H1 (cell line): Measurements from ENCODE around the gene ZSCAN1. TPM values are rescaled to one million over a fixed set of nuclear protein-coding genes. Genes with fewer than 3 reads are reported as not detected.

Source experiments
- CTCF ChIA-PET: fragments of 300-600 bp; sonication (Branson Sonifier 250); formaldehyde crosslinking; loops from one replicate; lab custom pipeline; 2021; ENCODE audit not compliant: partially characterized antibody; lab: Charles Lee
- POLR2A ChIA-PET: fragments of 300-600 bp; sonication (Branson Sonifier 250); formaldehyde crosslinking; loops from one replicate; lab custom pipeline; 2021; ENCODE audit warnings: inconsistent platforms; ENCODE audit not compliant: partially characterized antibody; lab: Charles Lee
- DNase-seq, 2 experiments: peaks; one replicate each; pipeline versions ENCODE4 v3.0.0 to v3.0.0-alpha.2; 2010 to 2022; ENCODE audit warnings: low spot score in 2 of 2, low read depth in 1 of 2, mixed read lengths in 1 of 2
- FAIRE-seq: peaks from 2 replicates; lab custom pipeline; 2011; peaks lifted over from hg19 to GRCh38; lab: Jason Lieb, UNC
- H2AFZ ChIP-seq: 2 replicates; pipeline ENCODE4 v1.8.1; 2012; ENCODE audit warnings: low read length, inconsistent platforms
- H2AK5ac ChIP-seq: 2 replicates; pipeline ENCODE4 v1.6.1; 2013; ENCODE audit warnings: low read depth, low read length
- H2BK120ac ChIP-seq: replicated peaks from 2 replicates; pipeline ENCODE3; 2013; ENCODE audit warnings: low read depth, low read length, inconsistent platforms
- H2BK12ac ChIP-seq: 2 replicates; pipeline ENCODE4 v1.6.1; 2013; ENCODE audit warnings: low read depth, low read length
- H2BK15ac ChIP-seq: 2 replicates; pipeline ENCODE4 v1.6.1; 2013; ENCODE audit warnings: low read length
- H2BK20ac ChIP-seq: 2 replicates; pipeline ENCODE4 v1.6.1; 2013; ENCODE audit warnings: low read length
- H2BK5ac ChIP-seq: 2 replicates; pipeline ENCODE4 v1.6.1; 2013; ENCODE audit warnings: low read depth, low read length
- H3K14ac ChIP-seq: 2 replicates; pipeline ENCODE4 v1.6.1; 2013; ENCODE audit warnings: inconsistent platforms; ENCODE audit not compliant: insufficient read length
- H3K18ac ChIP-seq: 2 replicates; pipeline ENCODE4 v1.6.1; 2013; ENCODE audit warnings: low read length; ENCODE audit errors: extremely low read depth
- H3K23ac ChIP-seq: 2 replicates; pipeline ENCODE4 v1.6.1; 2013; ENCODE audit warnings: inconsistent platforms; ENCODE audit not compliant: insufficient read length
- H3K23me2 ChIP-seq: 2 replicates; pipeline ENCODE4 v1.6.1; 2013; ENCODE audit warnings: low read depth, low read length
- H3K27ac ChIP-seq: 2 replicates; pipeline ENCODE4 v1.6.1; 2011; ENCODE audit warnings: low read depth, low read length, inconsistent platforms
- H3K27me3 ChIP-seq, 4 experiments: replicated peaks in 1 of 4; 1 replicate in 1 of 4; 2 replicates in 3 of 4; pipeline versions ENCODE4 v1.6.1 to v1.8.1; 2011 to 2013; ENCODE audit warnings: low read length in 3 of 4, mild to moderate bottlenecking in 3 of 4, inconsistent platforms in 2 of 4, mixed read lengths in 2 of 4, moderate library complexity in 1 of 4; ENCODE audit not compliant: control insufficient read depth in 3 of 4, insufficient read depth in 3 of 4; ENCODE audit errors: extremely low read depth in 1 of 4
- H3K36me3 ChIP-seq, 4 experiments: 2 replicates each; pipeline versions ENCODE4 v1.6.1 to v1.8.1; 2011 to 2013; ENCODE audit warnings: mild to moderate bottlenecking in 4 of 4, low read length in 3 of 4, moderate library complexity in 2 of 4, control low read depth in 1 of 4, inconsistent platforms in 1 of 4; ENCODE audit not compliant: insufficient read depth in 4 of 4, control insufficient read depth in 2 of 4
- H3K4ac ChIP-seq: replicated peaks from 2 replicates; pipeline ENCODE3; 2013; ENCODE audit warnings: low read length, low read depth, mixed read lengths, inconsistent platforms; ENCODE audit not compliant: insufficient read length
- H3K4me1 ChIP-seq, 4 experiments: replicated peaks in 1 of 4; 1 replicate in 1 of 4; 2 replicates in 3 of 4; pipeline versions ENCODE4 v1.6.1 to v1.8.1; 2011 to 2013; ENCODE audit warnings: low read length in 3 of 4, inconsistent platforms in 2 of 4, mixed read lengths in 1 of 4; ENCODE audit not compliant: insufficient read depth in 4 of 4, control insufficient read depth in 3 of 4
- H3K4me2 ChIP-seq, 2 experiments: 2 replicates each; pipeline versions ENCODE4 v1.6.1 to v1.8.1; 2011 to 2013; ENCODE audit warnings: low read depth in 2 of 2, low read length in 2 of 2, control low read depth in 1 of 2, inconsistent platforms in 1 of 2, mild to moderate bottlenecking in 1 of 2; ENCODE audit not compliant: insufficient read depth in 1 of 2
- H3K4me3 ChIP-seq, 4 experiments: fragments of 200-600, 300-600 bp in 1 of 4; sonication (generic), shearing (Covaris generic), sonication (Bioruptor Twin) in 1 of 4; 2 replicates each; pipeline versions ENCODE4 v1.5.1 to v1.8.1; 2011 to 2016; ENCODE audit warnings: low read length in 4 of 4, low read depth in 3 of 4, control low read depth in 2 of 4, inconsistent platforms in 2 of 4, mild to moderate bottlenecking in 2 of 4, mixed read lengths in 1 of 4, moderate library complexity in 1 of 4; ENCODE audit not compliant: insufficient read depth in 2 of 4; ENCODE audit errors: extremely low read depth in 1 of 4
- H3K56ac ChIP-seq: replicated peaks from 2 replicates; pipeline ENCODE3; 2013; ENCODE audit warnings: low read depth, mild to moderate bottlenecking, mixed read lengths, low read length, inconsistent platforms; ENCODE audit not compliant: insufficient read length
- H3K79me1 ChIP-seq: 2 replicates; pipeline ENCODE4 v1.6.1; 2013; ENCODE audit warnings: low read depth, low read length, control low read depth
- H3K79me2 ChIP-seq, 2 experiments: 2 replicates each; pipeline versions ENCODE4 v1.6.1 to v1.8.1; 2012 to 2013; ENCODE audit warnings: low read length in 2 of 2, mild to moderate bottlenecking in 2 of 2, inconsistent platforms in 1 of 2; ENCODE audit not compliant: insufficient read depth in 2 of 2, control insufficient read depth in 1 of 2
- H3K9ac ChIP-seq, 4 experiments: replicated peaks in 1 of 4; 1 replicate in 1 of 4; 2 replicates in 3 of 4; pipeline versions ENCODE4 v1.6.1 to v1.8.1; 2011 to 2013; ENCODE audit warnings: low read depth in 3 of 4, low read length in 3 of 4, control low read depth in 2 of 4, mild to moderate bottlenecking in 2 of 4, moderate library complexity in 2 of 4, inconsistent platforms in 1 of 4; ENCODE audit errors: extremely low read depth in 1 of 4
- H3K9me3 ChIP-seq, 2 experiments: 2 replicates each; pipeline versions ENCODE4 v1.6.1 to v1.8.1; 2012 to 2013; ENCODE audit warnings: mild to moderate bottlenecking in 2 of 2, moderate library complexity in 2 of 2, control low read depth in 1 of 2, inconsistent platforms in 1 of 2, low read depth in 1 of 2, low read length in 1 of 2, mixed read lengths in 1 of 2; ENCODE audit not compliant: insufficient read depth in 2 of 2
- H4K20me1 ChIP-seq, 2 experiments: replicated peaks in 1 of 2; 2 replicates each; pipeline versions ENCODE3 to v1.8.1; 2011 to 2013; ENCODE audit warnings: inconsistent platforms in 2 of 2, low read length in 2 of 2, mild to moderate bottlenecking in 1 of 2; ENCODE audit not compliant: insufficient read depth in 2 of 2, control insufficient read depth in 1 of 2
- H4K5ac ChIP-seq: 2 replicates; pipeline ENCODE4 v1.6.1; 2013; ENCODE audit warnings: low read length, low read depth, mixed read lengths, inconsistent platforms; ENCODE audit not compliant: insufficient read length
- H4K8ac ChIP-seq: 2 replicates; pipeline ENCODE4 v1.8.0; 2013; ENCODE audit warnings: mild to moderate bottlenecking, moderate library complexity, low read length, inconsistent platforms; ENCODE audit not compliant: insufficient read depth; ENCODE audit errors: extremely low read depth
- H4K91ac ChIP-seq: replicated peaks from 2 replicates; pipeline ENCODE3; 2013; ENCODE audit warnings: low read length, mixed read lengths, inconsistent platforms; ENCODE audit not compliant: insufficient read length
- CEBPB ChIP-seq: IDR thresholded peaks from 2 replicates; pipeline ENCODE4 v1.6.1; 2012; ENCODE audit warnings: low read depth, low read length
- HDAC2 ChIP-seq, 2 experiments: fragments of 300-600 bp in 1 of 2; sonication (generic) in 1 of 2; IDR thresholded peaks; 2 replicates each; pipeline ENCODE4 v1.6.1; 2011 to 2012; ENCODE audit warnings: low read depth in 2 of 2, low read length in 2 of 2, mild to moderate bottlenecking in 2 of 2, moderate library complexity in 2 of 2, borderline replicate concordance in 1 of 2, inconsistent platforms in 1 of 2
- SP2 ChIP-seq: IDR thresholded peaks from 2 replicates; pipeline ENCODE4 v1.6.1; 2012; ENCODE audit warnings: mild to moderate bottlenecking, low read length, inconsistent platforms
- ZNF274 ChIP-seq: IDR thresholded peaks from 2 replicates; pipeline ENCODE4 v1.7.0; 2012; ENCODE audit warnings: low read length, borderline replicate concordance; ENCODE audit errors: extremely low read depth
- WGBS, 2 experiments: shearing (Covaris generic) in 1 of 2; methylation state at CpG; one replicate each; pipeline versions ENCODE4 v1.1.6 to v1.1.7; 2013 to 2015; ENCODE audit warnings: low lambda C conversion rate in 2 of 2, mixed read lengths in 2 of 2, inconsistent platforms in 1 of 2, low coverage in 1 of 2, missing lambda C conversion rate in 1 of 2; ENCODE audit not compliant: insufficient replicate concordance in 2 of 2, insufficient coverage in 1 of 2, insufficient read length in 1 of 2; ENCODE audit errors: extremely low coverage in 1 of 2, missing lambda C conversion rate in 1 of 2; 5-methylcytosine and 5-hydroxymethylcytosine counted together
- polyA plus RNA-seq, 7 experiments: library from polyadenylated mRNA; depleted of rRNA in 3 of 7; stranded (reverse) in 5 of 7; unstranded in 2 of 7; fragments of >200 nt in 5 of 7; fragments of 200-250 nt in 2 of 7; gene quantifications; 1 replicate in 5 of 7; 2 replicates in 1 of 7; 4 replicates in 1 of 7; pipeline versions ENCODE4 v1.2.1 to v1.2.3, GENCODE V29; 2011 to 2013; ENCODE audit warnings: missing spikeins in 2 of 7, mixed read lengths in 2 of 7
- total RNA-seq: library from RNA; stranded (reverse); fragmentation: NEBNext Ultra II Directional; extraction: Animal tissue kit (Norgen Biotek cat#: 25700); gene quantifications from 2 replicates; pipeline ENCODE4 v1.2.1, GENCODE V29; 2021

ZSCAN1 gene
- total and polyA plus RNA-seq, 2 of the 8 experiments (the other 6 are each of a cell fraction or from before 2014, with no cell fraction given), result 1.2 to 4.3 TPM

- Histone ChIP-seq H2BK5ac (no peak overlapping the region), H3K4me1 (no peaks in the 10 kb centered on the region), H3K9ac (no peak overlapping the region), H4K20me1 (no peaks in the 10 kb centered on the region), H2BK15ac (no peak overlapping the region), H3K79me1 (no peaks in the 10 kb centered on the region; the same call in 1 of the 2 replicates), H2BK12ac (no peak overlapping the region), H3K4me3 (no peak overlapping the region), H4K5ac (no peak overlapping the region), H3K4me2 (no peak overlapping the region), H3K23me2 (no peaks in the 10 kb centered on the region), H4K8ac (no peak overlapping the region), H3K79me2 (no peaks in the 10 kb centered on the region), H2AK5ac (no peak overlapping the region), H3K18ac (no peak overlapping the region), H3K27ac (no peak overlapping the region), H2AFZ (no peak overlapping the region), H3K14ac (no peak overlapping the region), H3K23ac (no peak overlapping the region), H2BK120ac (no peak overlapping the region), H3K36me3 (peaks cover 0 to 65% (median 30%) of the 10 kb centered on the region in 4 experiments; a peak in 6 of 8 replicates), H2BK20ac (no peak overlapping the region), H4K91ac (no peak overlapping the region), H3K56ac (no peak overlapping the region), H3K4ac (no peak overlapping the region), H3K9me3 (peaks cover 70 to 76% of the 10 kb centered on the region in 2 experiments), H3K27me3 (no peaks in the 10 kb centered on the region)
- FAIRE-seq, result no peak
- CTCF ChIA-PET, result interaction anchor here (0.8 to 1.0 kb wide), 5 partner anchors 8 to 24 kb away, joined by 3 read pairs; partner anchors contain the start of gene ZNF135
- 91% methylated on average over 14 of the region's 15 CpGs; no CpG with 5 or more reads in 1 of the 2 experiments for whole genome bisulfite sequencing, 2 experiments
- POLR2A ChIA-PET, result interaction anchor here (0.9 to 3.5 kb wide), 5 partner anchors 9 to 64 kb away, joined by 3 to 18 read pairs (median 4); partner anchors contain the start of genes ZNF135 and ZNF606
- TF ChIP-seq SP2, result no peak
- no peak for TF ChIP-seq HDAC2 (IDR thresholded peaks at IDR 0.05; ENCODE audit: borderline replicate concordance in 1 of 2, low read depth in 2 of 2, low read length in 2 of 2)
- TF ChIP-seq ZNF274, result peak; percentile 67
- TF ChIP-seq CEBPB, result no peak
- DNase-seq, result no peak
Measured at GRCh38 chr19:58067240-58067912, 33.6 kb downstream of the ZSCAN1 start.
